Stimulated activated CD4-positive, alpha-beta T cell treated with anti-CD3 and anti-CD28 coated beads, Interleukin-15, amount 100 ng/mL, for 24 hours (primary cell): ENCODE results near the gene ABTB2.

Source experiments
- DNase-seq: peaks from one replicate; pipeline ENCODE4 v3.0.0-alpha.2; 2020

The ABTB2 gene

GRCh38 chr11:34278693-34279297 lies 79.0 kb downstream of the ABTB2 start:
- no peak for DNase-seq

DNA sequence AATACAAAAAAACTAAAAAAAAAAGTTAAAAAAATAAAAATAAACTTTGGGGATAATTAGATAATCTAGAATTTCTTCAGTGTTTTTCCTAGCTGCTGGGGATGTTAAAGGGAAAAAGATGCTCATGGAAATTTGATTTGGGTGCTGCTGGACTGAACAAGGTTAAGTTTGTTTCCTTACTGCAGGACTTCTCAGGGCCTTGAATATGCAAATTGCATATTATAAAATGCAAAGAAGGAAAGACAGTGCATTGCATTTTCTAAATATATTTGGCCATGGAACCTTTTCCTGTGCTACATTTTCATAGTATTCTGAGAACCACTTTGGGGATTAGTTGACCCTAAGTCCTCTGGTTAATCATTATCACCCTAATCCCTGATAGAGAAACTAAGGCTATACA lies 79.6 kb downstream of the ABTB2 start:
- no peak for DNase-seq

- DNase-seq = no peak
Measured at GRCh38 chr11:34277171-34277570, 80.6 kb downstream of the ABTB2 start.

DNA sequence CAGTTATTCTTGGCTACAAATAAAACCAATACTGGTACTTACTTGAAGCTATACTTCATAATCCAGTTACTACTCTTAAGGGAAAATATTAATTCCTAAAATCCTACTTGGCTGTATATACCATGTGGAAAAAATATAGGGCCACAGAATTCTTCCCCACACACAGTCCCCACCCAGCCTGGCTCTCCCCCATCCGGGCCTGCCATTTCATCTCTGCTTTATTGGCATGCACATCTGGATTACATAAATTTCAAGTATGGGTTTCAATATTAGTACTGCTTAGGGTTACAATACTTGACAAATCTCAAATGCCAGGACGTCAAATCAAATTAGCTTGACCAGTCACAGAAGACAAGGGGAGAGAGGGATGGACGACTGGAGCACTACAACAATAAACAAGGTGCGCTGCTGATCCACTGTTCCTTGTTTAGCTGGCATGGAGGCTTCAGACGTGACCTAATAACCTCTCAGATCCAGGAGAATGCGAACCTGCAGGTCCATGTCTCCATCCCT lies 81.4 kb downstream of the ABTB2 start:
- DNase-seq = no peak

GRCh38 chr11:34275486-34275885 lies 82.3 kb downstream of the ABTB2 start:
- DNase-seq = no peak

DNA sequence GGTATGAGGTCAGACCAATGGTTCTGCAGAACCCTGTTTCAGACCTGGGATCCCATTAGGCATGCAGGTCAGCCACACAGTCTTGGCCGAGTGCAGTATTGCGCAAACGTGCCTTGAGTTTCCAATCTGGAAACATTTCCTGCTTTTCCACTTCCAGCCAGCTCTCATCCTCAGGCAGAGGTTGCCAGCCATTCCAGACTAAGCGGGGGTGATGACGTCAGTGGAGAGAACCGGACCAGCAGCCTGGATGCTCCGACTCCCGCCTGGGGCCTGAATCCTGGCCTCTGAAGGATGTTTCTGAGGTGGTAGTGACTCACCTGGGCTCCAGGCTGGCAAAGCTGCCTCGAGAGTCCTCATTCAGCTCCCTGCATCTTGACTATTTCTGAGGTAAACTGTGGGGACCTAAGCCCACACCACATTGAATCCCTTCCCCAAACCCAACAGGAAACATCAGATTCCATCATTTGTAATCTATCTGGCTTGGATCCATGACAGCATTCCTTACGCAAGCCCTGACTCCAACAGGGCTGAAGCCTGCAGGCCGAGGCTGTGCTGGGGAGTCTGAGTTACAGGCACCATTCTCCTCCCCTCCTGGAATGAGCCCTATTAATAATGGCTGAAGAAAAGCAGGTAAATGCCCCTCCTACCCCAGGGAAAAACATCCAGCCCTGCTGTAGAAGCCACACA lies 83.0 kb downstream of the ABTB2 start:
- DNase-seq = no peak

GRCh38 chr11:34273099-34273498 lies 84.7 kb downstream of the ABTB2 start:
- no peak for DNase-seq

GRCh38 chr11:34271727-34272126 lies 86.1 kb downstream of the ABTB2 start:
- DNase-seq = no peak

- DNase-seq = no peak
Measured at GRCh38 chr11:34270711-34271110, 87.1 kb downstream of the ABTB2 start.

GRCh38 chr11:34269694-34270245 lies 88.0 kb downstream of the ABTB2 start:
- no peak for DNase-seq

DNA sequence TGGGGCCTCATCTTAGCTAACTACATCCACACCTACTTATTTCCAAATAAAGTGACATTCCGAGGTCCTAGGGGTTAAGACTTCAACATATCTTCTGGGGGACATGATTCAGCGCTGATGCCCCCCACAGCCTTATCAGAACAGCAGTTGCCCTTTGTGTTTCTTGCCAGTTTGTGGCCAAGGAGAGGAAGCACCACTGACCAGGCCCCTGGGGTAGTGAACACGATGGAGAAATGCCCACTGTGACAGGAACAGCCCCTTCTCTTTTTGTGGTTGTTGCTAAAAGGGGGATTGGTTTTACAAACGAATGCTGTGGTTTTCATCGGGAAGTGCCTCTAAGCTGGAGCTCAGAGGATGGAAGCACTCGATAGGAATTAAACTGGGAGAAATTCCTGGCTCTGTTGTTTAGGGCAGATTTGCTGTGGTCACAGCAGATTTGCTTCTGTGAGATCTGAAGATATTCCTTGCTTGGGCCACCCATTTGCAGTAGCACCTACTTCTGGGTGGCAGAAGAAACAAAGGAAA lies 88.8 kb downstream of the ABTB2 start:
- DNase-seq = no peak

GRCh38 chr11:34267417-34267816 lies 90.4 kb downstream of the ABTB2 start:
- no peak for DNase-seq

- DNase-seq = no peak
Measured at GRCh38 chr11:34267013-34267412, 90.8 kb downstream of the ABTB2 start.

DNA sequence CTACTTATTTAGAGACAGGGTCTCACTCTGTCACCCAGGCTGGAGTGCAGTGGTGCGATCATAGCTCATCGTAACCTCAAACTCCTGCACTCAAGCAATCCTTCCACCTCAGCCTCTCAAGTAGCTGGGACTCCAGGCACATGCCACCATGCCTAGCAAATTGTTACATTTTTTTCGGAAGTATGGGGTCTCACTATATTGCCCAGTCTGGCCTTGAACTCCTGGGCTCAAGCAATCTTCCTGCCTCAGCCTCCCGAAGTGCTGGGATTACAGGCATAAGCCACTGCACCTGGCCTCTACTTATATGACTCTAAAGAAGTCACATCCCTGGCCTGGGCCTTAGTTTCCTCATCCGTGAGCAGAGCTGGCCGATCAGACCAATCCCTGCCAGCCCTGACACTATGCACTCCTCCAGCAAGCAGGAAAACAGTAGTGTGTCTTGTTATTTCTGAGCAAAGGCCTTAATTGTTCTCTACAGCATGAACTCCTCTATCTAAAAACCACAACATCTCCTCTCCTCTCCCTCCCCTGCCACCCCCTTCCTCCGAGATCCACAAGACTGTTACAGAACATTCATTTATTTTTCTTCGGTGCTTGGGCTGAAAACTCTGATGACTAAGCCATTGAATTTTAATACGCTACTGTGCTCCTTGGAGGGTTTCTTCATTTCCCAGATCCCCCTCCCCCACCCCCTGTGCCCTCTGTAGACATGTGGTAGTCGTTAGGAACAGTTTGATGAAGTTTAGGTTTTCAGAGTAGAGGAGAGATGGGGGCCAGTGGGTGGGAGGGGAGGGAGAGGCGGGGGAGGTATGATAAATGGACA lies 91.5 kb downstream of the ABTB2 start:
- no peak for DNase-seq

GRCh38 chr11:34264303-34265110 lies 93.3 kb downstream of the ABTB2 start:
- DNase-seq = no peak

- no peak for DNase-seq
Measured at GRCh38 chr11:34263441-34264091, 94.2 kb downstream of the ABTB2 start.

GRCh38 chr11:34262531-34263081 lies 95.2 kb downstream of the ABTB2 start:
- DNase-seq = no peak

GRCh38 chr11:34261820-34262219 lies 96.0 kb downstream of the ABTB2 start:
- no peak for DNase-seq

GRCh38 chr11:34261095-34261494 lies 96.7 kb downstream of the ABTB2 start:
- no peak for DNase-seq

- DNase-seq = no peak
Measured at GRCh38 chr11:34260072-34260575, 97.7 kb downstream of the ABTB2 start.

DNA sequence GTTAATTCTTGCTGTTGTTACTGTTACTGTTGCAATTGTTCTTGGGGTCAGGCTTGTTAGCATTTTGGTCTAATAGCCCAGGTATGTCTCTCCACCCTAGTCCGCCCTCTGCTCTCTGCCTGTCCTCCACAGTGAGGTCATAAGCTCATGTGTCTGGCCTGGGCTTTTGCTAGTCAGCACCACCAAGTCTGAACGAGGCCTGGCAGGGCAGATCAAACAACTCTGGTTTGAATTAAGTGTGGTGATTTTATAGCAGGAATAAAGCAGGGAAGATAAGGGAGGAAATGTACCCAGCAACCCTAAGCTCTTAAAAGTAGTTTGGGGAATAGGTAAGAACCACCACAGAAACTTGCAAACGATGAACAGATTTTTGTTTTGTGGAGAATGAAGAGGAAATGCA lies 98.7 kb downstream of the ABTB2 start:
- DNase-seq = no peak
